Left ventricle myocardium inferior (tissue), 1 donor: ENCODE results near the gene RSRP1. TPM values are rescaled to one million over a fixed set of nuclear protein-coding genes. Genes with fewer than 3 reads are reported as not detected.

Source experiments
- DNase-seq: peaks from one replicate; pipeline ENCODE4 v3.0.0-alpha.2; 2020
- H3K27ac ChIP-seq: fragments of 200-600 bp; replicated peaks from 2 replicates; pipeline ENCODE4 v1.8.0; 2021
- H3K27me3 ChIP-seq: fragments of 200-600 bp; 2 replicates; pipeline ENCODE4 v1.8.0; 2021; ENCODE audit warnings: low read depth
- H3K36me3 ChIP-seq: fragments of 200-600 bp; 2 replicates; pipeline ENCODE4 v1.8.0; 2021
- H3K4me1 ChIP-seq: fragments of 200-600 bp; 2 replicates; pipeline ENCODE4 v1.8.0; 2021
- H3K4me3 ChIP-seq: fragments of 200-600 bp; 2 replicates; pipeline ENCODE4 v1.8.0; 2021; ENCODE audit warnings: mild to moderate bottlenecking, moderate library complexity
- H3K9me3 ChIP-seq: fragments of 200-600 bp; replicated peaks from 2 replicates; pipeline ENCODE4 v1.8.0; 2021
- intact Hi-C: fragments of 100-400 bp; cut with micrococcal nuclease; formaldehyde crosslinking; loops from one replicate; pipeline ENCODE4 v1.11.0; 2022
- total RNA-seq: library from RNA; stranded (reverse); fragmentation: NEBNext Ultra II Directional; extraction: Animal tissue kit (Norgen Biotek cat#: 25700); gene quantifications from one replicate; pipeline ENCODE4 v1.2.1, GENCODE V29; 2021
- TF ChIP-seq, protein P1 (sequence below): fragments of 200-600 bp; IDR thresholded peaks from 2 replicates; pipeline ENCODE4 v1.8.0; 2021; ENCODE audit warnings: antibody characterized with exemption, mild to moderate bottlenecking, borderline replicate concordance
- donor health status: DM: no; HTN: yes; CAD: no; lungs with severe emphysema.

RSRP1 gene
- total RNA-seq, 1 donor from 2014 or later, result 41.1 TPM

DNA sequence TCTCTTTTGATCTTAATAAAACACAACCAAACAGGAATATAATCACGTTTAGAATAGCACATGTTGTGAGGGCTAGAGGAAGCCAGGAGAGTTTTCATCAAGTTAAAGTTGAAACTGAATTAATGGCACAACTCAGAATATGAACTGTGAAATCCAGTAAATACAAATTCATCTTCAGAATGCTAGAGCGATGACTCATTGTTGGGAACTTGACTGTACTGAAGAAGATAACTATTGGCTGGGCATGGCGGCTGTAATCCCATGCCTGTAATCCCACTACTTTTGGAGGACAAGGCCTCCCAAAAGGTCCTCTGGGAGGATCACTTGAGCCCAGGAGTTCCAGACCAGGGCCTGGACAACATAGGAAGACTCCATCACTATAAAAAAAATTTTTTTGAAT, 23.8 kb downstream of the RSRP1 start:
- DNase-seq, result no peak
- Histone ChIP-seq H3K4me3 (no peak overlapping the region), H3K4me1 (peaks cover 6% of the 10 kb centered on the region), H3K36me3 (peaks cover 92% of the 10 kb centered on the region), H3K27ac (no peak overlapping the region), H3K9me3 (no peaks in the 10 kb centered on the region), H3K27me3 (no peaks in the 10 kb centered on the region)
- TF ChIP-seq, protein P1, sequence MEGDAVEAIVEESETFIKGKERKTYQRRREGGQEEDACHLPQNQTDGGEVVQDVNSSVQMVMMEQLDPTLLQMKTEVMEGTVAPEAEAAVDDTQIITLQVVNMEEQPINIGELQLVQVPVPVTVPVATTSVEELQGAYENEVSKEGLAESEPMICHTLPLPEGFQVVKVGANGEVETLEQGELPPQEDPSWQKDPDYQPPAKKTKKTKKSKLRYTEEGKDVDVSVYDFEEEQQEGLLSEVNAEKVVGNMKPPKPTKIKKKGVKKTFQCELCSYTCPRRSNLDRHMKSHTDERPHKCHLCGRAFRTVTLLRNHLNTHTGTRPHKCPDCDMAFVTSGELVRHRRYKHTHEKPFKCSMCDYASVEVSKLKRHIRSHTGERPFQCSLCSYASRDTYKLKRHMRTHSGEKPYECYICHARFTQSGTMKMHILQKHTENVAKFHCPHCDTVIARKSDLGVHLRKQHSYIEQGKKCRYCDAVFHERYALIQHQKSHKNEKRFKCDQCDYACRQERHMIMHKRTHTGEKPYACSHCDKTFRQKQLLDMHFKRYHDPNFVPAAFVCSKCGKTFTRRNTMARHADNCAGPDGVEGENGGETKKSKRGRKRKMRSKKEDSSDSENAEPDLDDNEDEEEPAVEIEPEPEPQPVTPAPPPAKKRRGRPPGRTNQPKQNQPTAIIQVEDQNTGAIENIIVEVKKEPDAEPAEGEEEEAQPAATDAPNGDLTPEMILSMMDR, result no peak
- intact Hi-C loops, result loop anchor here (10.0 kb wide), 1 partner anchor 569 kb away; no protein-coding TSS in a partner anchor

DNA sequence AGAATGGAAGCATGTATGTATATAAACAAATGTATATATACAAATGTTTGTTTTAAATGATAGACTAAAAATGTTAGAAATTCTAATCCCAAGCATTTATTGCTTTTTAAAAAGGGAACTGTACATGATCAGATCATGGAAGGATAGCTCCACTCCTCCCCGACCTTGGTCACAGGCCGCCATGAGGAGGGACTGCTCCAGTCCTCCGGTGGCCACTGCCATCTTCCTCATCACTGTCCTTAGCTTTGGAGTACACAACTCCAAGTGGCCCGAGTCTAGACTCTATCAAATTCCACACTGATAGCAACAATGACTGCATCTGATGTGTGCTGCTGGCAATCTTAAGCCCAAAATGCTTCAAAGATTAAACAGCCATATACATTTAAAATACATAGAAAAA, 24.6 kb downstream of the RSRP1 start:
- Histone ChIP-seq H3K27me3 (no peaks in the 10 kb centered on the region), H3K27ac (no peak overlapping the region), H3K9me3 (no peaks in the 10 kb centered on the region), H3K4me1 (no peaks in the 10 kb centered on the region), H3K36me3 (peaks cover 83% of the 10 kb centered on the region), H3K4me3 (no peak overlapping the region)
- TF ChIP-seq, protein P1, result no peak
- intact Hi-C loops, result loop anchor here (10.0 kb wide), 1 partner anchor 568 kb away; no protein-coding TSS in a partner anchor
- no peak for DNase-seq

DNA sequence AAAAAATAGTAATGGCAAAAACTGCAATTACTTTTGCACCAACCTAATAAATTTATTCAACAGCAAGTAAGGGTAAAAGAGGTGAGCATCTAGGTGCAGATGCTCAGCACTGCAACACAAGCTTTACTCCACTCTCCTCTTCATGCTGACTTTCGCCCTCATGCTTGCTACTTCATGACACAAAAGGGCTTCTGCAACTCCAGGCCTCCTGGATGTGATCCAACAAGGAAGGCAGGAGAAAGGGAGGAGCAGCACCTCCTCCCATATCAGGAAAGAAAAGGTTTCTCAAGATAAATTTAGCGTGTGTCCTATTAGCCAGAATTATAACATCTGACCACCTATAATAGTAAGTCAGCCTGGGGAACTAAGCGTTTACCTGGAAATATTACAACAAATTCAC, 26.6 kb downstream of the RSRP1 start:
- peaks cover 64% of the 10 kb centered on the region for H3K36me3 ChIP-seq
- H3K4me3 ChIP-seq, result no peak overlapping the region
- TF ChIP-seq, protein P1, result no peak
- H3K27me3 ChIP-seq, result no peaks in the 10 kb centered on the region
- no peak overlapping the region for H3K27ac ChIP-seq
- H3K9me3 ChIP-seq, result no peaks in the 10 kb centered on the region
- no peaks in the 10 kb centered on the region for H3K4me1 ChIP-seq
- no peak for DNase-seq
- intact Hi-C loops, result loop anchor here (10.0 kb wide), 1 partner anchor 566 kb away; no protein-coding TSS in a partner anchor

DNA sequence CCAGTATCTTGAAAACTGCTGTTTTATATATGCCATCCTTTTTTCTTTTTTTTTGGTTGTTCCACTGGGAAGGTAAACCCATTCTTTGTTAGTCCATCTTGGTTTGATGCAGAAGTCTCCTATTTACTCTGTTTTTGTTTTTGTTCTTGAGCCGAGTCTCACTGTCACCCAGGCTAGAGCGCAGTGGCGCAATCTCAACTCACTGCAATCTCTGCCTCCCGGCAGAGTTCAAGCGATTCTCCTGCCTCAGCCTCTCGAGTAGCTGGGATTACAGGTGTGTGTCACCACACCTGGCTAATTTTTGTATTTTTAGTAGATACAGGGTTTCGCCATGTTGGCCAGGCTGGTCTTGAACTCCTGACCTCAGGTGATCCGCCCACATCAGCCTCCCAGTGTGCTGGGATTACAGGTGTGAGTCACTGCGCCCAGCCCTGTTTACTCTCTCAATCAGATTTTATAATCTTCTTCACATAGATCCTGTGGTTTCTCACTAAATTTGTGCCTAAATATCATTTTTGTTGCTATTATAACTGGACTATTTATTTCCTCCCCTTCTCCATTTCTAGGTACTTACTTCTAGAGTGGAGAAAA, 27.5 kb downstream of the RSRP1 start:
- Histone ChIP-seq H3K4me1 (no peaks in the 10 kb centered on the region), H3K27me3 (no peaks in the 10 kb centered on the region), H3K9me3 (no peaks in the 10 kb centered on the region), H3K4me3 (no peak overlapping the region), H3K36me3 (peaks cover 55% of the 10 kb centered on the region), H3K27ac (no peak overlapping the region)
- DNase-seq, result no peak
- TF ChIP-seq, protein P1, result no peak
- intact Hi-C loops, result loop anchor here (10.0 kb wide), 1 partner anchor 565 kb away; no protein-coding TSS in a partner anchor

DNA sequence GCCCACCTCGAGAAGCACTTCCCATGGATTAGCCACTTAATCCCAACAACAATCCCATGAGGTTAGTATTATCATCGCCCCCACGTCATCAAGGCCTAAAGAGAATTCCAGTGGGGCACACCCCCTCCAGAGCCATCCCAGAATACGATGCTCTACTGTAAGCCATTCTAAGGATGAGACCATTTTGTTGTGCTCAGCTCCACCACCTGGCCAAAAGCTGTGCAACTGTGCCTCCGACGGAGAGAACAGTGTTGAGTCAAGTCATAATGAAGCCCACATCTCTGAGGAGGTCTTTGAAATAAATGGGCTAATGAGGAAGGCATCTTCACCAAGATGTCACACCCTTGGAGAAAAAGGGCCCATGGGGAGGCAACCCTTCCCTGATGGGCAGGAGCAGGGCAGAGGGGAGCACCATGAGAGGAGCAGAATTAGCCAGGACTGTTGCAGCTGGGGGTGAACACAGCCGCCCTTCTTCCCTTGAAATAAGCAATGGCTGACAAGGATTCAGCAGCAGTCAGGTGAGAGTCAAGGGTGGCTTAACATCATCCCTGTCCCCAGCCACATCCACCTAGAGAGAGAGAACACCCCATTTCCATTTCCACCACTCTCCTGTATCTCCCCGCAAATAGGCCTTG, 29.5 kb downstream of the RSRP1 start:
- H3K36me3 ChIP-seq, result peaks cover 34% of the 10 kb centered on the region
- TF ChIP-seq, protein P1, result no peak
- DNase-seq, result no peak
- no peaks in the 10 kb centered on the region for H3K9me3 ChIP-seq
- H3K27ac ChIP-seq, result no peak overlapping the region
- intact Hi-C loops, result no loop called here
- no peak overlapping the region for H3K4me3 ChIP-seq
- H3K27me3 ChIP-seq, result no peaks in the 10 kb centered on the region
- no peaks in the 10 kb centered on the region for H3K4me1 ChIP-seq
